ENCODE data around the gene TMEM205. TPM values are rescaled to one million over a fixed set of nuclear protein-coding genes. Genes with fewer than 3 reads are reported as not detected.
"Not testable (repeated sequence)": the region's sequence is repeated elsewhere in the genome, so short reads cannot be mapped to it uniquely, and the experiment has no call there.

Gene TMEM205
- total RNA-seq, 2 experiments from 2014 or later: 26.0 to 29.3 TPM

DNA sequence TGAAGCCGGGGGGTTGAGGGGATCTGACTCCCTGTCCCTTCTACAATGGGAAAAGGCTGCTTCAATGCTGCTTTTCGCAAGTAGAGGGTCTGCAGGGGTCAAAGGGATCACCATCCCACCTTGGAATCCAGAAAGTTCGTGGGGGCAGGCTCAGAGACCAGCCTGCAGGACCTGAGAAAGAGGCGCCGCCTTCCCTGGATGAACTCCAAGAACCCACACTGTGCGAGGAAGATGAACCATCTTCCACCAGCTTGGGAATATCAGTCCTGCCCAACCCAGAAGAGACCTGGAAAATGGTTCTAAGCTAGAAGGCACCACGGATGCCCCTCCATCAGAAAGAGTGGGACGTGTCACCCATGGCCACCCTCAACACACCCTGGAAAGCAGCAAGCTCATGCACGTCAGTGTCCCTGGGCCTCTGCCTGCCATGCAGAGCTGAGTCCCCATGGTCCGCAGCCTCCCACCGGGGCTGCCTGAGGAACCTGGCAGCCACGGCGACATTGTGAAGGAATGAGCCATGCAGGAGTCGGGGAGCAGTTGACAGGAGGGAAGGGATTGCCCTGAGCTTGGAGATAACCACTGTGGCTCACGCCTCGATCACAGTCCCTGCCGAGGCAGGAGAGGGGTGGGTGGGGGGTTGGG, 21.2 kb downstream of the TMEM205 start:
- CTCF ChIA-PET: interaction anchor here (1.0 to 1.3 kb wide), 2 partner anchors 20 to 110 kb away, joined by 3 to 4 read pairs; partner anchors contain the start of genes ODAD3 and PRKCSH
- POLR2A ChIA-PET: interaction anchor here (0.5 kb wide), 1 partner anchor 63 kb away, joined by 3 read pairs; no protein-coding TSS in a partner anchor

DNA sequence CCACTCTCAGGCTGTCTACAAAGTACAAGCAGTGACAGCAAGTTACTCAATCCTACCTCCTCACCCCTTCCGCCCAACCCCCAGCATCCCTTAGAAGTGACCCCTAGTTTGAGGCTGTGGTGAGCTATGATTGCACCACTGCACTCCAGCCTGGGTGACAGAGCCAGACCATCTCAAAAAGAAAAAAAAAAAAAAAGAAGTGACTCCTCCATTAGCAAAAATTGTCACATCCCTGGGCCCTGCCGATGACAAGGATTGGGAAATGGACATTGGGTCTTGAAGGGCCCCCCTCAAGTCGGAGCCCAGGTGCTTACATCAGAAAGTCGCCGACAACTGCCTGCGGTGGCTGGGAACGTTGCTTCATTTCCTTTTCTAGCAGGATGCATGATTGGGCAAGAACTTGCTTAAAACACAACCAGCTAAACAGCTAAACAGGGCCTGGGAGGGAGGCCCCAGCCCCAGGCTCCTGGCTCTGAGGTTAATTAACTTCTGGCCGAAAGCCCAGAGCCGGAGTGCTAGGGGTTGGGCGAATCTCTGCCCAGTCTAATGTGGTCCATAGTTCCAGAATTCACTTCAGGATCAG, 21.9 kb downstream of the TMEM205 start:
- ChIA-PET CTCF (interaction anchor here (1.0 to 1.3 kb wide), 2 partner anchors 20 to 111 kb away, joined by 3 to 4 read pairs; partner anchors contain the start of genes ODAD3 and PRKCSH), POLR2A (interaction anchor here (0.9 to 1.2 kb wide), 2 partner anchors 22 to 57 kb away, joined by 3 to 4 read pairs; partner anchors contain the start of genes CCDC159 and TMEM205)

DNA sequence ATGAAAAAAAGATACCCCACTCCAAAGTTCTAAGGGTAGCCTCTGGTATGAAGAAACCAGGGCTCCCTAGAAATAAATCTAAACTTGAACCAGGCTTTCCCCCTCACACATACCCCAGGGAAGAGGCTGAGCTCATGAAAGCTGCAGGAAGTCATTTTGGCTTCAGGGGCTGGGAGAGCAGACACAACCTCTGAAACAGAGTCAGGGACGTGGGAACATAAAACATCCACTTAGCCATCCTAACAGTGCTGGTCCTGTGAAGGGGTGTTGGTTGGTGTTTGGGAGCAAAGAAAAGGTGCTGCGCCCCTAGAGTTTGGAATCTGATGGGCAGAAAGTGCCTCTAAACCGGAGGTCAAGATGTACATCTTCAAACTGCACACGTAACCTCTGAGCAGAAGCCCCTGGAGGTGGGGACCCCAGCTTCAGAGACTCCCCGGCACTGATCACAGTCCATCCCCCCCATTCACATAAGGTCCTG, 22.4 kb downstream of the TMEM205 start:
- POLR2A ChIA-PET: interaction anchor here (0.9 to 1.2 kb wide), 2 partner anchors 23 to 58 kb away, joined by 3 to 4 read pairs; partner anchors contain the start of genes CCDC159 and TMEM205
- CTCF ChIA-PET: no interaction called here

DNA sequence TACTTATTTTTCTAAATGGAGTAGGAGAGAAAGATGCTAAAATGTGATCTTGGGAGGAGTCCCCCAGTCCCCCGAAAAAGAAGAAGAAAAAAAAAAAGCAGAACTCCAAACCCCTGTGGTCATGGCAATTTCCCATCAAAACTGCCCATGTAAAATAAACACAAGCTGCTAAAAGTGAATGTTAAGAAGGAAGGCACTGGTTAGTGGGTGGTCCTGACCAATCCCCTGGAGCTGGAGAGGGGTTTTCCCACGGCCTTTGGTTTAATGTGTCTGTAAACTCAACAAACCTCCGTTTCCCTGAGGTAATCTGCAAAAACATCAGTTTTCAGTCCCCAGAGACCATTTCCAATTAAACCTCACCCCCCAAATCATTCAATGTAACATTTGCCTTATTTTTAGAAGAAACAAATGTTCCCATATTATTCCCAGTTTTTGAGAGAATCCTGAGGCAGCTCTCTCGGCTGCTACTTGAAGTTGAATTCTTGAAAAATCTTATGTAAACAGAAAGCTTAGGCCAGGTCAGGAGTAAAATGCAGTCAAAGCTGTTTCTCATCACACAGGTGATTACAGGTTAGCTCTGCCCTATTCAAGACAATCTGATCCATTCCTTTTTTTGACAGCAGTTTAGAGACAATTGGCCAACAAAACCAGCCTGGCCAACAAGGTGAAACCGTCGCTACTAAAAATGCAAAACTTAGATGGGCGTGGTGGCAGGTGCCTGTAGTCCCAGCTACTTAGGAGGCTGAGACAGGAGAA, 23.6 kb downstream of the TMEM205 start:
- CTCF ChIA-PET: interaction anchor here (0.7 to 1.0 kb wide), 2 partner anchors 52 to 1547 kb away, joined by 3 read pairs; partner anchors contain the start of gene SWSAP1
- POLR2A ChIA-PET: no interaction called here

DNA sequence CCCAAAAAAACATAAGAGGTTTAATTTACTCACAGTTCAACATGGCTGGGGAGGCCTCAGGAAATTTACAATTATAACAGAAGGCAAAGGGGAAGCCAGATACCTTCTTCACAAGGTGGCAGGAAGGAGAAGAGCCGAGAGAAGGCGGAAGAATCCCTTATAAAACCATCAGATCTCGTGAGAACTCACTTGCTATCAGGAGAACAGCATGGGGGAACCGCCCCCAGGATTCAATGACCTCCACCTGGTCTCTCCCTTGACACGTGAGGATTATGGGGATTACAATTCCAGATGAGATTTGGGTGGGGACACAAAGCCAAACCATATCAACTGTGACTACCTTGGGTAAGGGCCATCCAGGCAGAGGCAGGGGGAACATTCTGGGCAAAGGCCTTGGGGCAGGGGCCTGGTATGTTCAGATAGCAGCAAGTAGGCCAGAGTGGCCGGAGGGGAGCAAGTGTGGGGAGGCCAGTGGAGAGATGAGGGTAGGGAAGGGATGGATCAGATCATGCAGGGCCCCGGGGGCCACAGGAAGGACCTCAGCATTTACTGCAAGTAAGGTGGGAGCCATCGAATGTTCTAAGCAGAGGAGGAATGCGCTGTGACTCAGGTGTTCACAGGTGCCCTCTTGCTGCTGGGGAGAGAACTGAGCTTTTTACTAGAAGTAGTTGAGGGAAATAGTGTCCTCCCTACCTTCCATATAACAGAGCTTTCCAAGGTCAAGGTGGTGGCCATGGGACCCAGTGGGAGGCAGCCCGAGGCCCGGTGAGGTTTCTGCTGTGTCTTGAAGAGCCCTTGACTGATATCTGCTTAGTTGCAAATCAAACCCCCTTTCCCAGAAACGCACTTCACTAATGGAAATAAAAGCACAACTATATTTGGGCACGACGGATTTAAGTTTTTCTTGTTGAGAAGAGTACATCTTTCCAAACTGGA, 24.6 kb downstream of the TMEM205 start:
- CTCF ChIA-PET: interaction anchor here (1.0 kb wide), 1 partner anchor 53 kb away, joined by 3 read pairs; the partner anchor contains the start of gene SWSAP1
- POLR2A ChIA-PET: no interaction called here

DNA sequence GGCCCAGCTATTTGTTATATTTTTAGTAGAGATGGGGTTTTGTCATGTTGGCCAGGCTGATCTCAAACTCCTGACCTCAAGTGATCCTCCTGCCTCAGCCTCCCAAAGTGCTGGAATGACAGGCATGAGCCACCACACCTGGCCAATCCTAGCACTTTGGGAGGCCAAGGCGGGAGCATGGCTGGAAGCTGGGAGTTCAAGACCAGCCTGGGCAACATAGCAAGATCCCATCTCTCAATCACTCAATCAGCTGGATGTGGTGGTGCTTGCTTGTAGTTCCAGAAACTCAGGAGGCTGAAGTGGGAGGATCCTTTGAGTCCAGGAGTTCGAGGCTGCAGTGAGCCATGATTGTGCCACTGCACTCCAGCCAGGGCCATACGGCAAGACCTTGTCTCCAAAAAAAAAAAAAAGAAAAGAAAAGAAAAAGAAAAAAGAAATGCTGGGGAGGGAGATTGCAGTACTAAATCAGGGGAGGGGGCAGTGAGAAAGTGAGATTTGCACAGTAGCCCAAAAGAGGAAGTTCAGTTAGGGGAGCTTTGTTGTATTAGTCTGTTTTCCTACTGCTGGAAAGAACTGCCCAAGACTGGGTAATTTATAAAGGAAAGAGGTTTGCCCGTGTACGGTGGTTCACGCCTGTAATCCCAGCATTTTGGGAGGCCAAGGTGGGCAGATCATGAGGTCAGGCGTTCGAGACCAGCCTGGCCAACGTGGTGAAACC, 25.6 kb downstream of the TMEM205 start:
- POLR2A ChIA-PET: not testable (repeated sequence)

DNA sequence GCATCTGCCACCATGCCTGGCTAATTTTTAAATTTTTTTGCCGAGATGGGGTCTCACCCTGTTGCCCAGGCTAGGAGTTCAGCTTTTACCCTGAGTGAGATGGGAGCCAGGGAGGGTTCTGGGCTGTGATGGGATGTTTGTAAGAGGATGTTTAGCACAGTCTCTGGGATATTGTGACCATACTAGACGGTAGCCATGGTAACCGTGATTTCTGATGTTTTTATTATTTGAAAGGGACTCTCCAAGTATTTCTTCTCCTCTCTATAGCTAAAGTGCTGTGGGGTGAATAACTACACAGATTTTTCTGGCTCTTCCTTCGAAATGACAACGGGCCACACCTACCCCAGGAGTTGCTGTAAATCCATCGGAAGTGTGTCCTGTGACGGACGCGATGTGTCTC, 39.7 kb downstream of the TMEM205 start:
- ChIA-PET POLR2A (no interaction called here), CTCF (no interaction called here)

More for the DNA sequence above, 25.6 kb downstream of the TMEM205 start:
- CTCF ChIA-PET: not testable (repeated sequence)

DNA sequence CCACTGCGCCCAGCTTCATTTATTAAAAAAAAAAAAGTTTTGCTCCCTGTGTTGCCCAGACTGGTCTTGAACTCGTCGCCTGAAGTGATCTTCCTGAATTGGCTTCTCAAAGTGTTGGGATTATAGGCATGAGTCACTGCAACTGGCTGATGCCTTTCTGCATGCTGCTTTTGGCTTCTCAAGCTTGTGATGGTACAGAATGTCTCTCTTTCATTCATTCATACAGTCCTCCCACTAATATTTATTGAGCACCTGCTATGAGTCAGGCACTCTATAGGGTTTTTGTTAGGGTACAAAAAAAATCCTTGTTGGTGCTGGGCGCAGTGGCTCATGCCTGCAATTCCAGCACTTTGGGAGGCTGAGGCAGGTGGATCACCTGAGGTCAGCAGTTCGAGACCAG, 41.1 kb downstream of the TMEM205 start:
- ChIA-PET POLR2A (no interaction called here), CTCF (no interaction called here)

DNA sequence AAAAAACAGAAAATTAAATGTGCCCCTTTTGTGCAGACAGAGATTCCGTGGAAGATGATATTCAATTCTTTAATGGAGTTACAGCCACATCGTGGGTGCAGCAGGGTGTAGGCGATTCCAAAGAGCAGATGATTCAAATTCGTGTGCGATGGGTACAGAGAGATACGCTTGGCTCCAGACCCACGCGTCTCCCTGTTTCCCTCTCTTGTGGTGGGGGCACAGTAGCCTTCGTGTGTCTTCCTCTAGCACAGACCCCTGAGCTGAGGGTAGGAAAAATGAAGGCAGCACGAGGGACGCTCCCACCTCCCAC, 45.3 kb downstream of the TMEM205 start:
- ChIA-PET CTCF (interaction anchor here (0.6 kb wide), 1 partner anchor 1087 kb away, joined by 4 read pairs; no protein-coding TSS in a partner anchor), POLR2A (interaction anchor here (0.6 kb wide), 1 partner anchor 95 kb away, joined by 10 read pairs; no protein-coding TSS in a partner anchor)

DNA sequence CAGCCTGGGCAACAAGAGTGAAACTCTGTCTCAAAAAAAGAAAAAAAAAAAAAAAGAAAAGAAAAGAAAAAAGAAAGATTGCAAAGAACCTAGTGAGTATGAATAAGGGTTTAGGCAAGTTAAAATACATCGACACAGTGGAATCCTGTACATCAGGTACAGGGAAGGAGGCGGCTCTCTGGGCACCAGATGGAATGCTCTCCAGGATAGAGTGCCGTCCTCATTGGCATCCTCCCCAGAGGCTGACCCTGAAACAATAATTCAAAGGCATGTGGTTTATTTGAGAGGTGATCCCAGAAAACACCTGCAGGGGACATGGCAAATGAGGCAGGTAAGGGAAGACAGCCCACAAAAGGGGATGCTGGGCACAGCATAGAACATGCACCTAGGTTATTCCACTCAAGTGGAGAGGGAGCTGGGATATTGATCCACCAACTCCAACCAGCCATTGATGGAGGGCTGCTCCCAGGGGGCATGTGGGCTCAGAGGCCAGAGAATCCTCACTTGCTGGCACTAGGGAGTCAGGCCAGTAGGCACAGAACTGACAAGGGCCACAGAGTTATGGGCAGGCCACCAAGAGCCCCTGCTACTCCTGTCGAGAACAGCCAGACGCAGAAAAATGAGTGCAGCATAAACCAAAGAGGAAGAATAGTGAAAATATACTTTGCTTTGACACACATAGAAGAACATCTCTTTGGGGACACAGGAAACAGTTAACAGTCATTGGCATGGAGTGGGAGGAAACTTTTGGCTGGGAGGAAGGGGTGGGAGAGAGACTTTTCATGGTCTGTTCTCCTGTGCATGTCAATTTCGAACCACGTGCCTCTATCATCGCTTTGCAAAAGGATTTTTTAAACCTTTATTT, 45.9 kb downstream of the TMEM205 start:
- CTCF ChIA-PET: no interaction called here

DNA sequence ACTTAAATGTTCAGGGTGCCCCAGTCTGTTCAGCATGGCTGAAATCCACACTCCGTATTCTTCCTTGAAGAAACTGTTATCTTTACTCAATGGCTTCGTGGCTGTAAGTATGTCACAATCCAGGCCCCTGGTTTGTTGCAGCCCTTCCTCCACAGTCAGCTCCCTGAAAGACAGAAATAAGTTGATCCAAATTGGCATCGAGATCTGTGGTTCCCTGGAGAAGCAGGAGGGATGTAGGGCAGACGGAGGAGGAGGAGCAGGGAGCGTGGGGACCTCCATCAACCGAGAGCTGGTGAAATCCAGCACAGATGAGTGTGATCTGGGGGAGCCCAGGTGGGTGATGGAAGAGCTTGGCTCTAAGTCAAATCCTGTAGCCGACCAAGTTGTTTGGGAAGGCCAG, 49.8 kb downstream of the TMEM205 start:
- CTCF ChIA-PET: no interaction called here
- POLR2A ChIA-PET: no interaction called here

More for the DNA sequence above, 45.9 kb downstream of the TMEM205 start:
- POLR2A ChIA-PET: no interaction called here

DNA sequence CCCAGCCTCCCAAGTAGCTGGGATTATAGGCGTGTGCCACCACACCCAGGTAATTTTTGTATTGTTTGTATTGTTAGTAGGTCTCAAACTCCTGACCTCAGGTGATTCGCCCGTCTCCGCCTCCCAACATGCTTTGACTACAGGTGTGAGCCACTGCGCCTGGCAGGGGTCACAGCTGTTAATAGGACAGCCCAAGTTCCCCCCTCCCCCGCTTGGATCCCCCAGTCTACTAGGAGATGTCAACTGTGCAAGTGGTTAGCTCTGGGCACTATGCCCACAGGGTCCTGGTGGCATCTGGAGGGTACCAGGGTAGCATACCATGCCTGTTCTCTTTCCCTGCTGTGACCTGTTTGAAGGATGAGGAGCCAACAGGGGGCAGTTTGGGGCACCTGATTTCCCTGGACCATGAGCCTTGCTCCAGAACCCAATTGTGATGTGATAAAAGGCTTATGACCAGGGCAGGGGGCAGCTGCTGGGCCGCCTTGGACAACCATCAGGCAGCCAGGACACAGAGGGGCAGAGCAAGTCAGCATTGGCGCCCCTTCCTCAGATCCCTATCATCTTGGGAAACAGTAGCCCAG, 50.3 kb downstream of the TMEM205 start, which contains the start of gene TSPAN16:
TSPAN16 (plus strand) TSS at position 496 of the 581 bp plus-strand sequence. CDS start 138 bp downstream, outside the sequence.
- ChIA-PET POLR2A (no interaction called here), CTCF (no interaction called here)

DNA sequence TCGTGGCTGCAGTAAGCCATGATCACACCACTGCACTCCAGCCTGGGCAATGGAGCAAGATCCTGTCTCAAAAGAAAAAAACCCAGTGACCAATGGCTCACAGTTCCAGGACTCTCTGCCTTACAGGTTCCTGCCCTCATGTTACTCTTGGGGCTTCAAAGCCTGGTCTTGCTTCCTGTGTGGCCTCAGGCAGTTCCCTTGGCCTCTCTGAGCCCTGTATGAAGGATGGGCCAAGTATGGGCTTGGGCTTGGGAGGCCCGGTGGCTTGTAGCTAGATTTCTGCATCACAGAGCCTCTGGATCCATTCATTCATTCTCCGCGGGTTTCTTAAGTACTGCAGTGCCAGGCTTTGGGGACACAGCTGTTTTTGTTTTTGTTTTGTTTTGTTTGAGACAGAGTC, 50.9 kb downstream of the TMEM205 start:
- CTCF ChIA-PET: no interaction called here
- POLR2A ChIA-PET: no interaction called here

DNA sequence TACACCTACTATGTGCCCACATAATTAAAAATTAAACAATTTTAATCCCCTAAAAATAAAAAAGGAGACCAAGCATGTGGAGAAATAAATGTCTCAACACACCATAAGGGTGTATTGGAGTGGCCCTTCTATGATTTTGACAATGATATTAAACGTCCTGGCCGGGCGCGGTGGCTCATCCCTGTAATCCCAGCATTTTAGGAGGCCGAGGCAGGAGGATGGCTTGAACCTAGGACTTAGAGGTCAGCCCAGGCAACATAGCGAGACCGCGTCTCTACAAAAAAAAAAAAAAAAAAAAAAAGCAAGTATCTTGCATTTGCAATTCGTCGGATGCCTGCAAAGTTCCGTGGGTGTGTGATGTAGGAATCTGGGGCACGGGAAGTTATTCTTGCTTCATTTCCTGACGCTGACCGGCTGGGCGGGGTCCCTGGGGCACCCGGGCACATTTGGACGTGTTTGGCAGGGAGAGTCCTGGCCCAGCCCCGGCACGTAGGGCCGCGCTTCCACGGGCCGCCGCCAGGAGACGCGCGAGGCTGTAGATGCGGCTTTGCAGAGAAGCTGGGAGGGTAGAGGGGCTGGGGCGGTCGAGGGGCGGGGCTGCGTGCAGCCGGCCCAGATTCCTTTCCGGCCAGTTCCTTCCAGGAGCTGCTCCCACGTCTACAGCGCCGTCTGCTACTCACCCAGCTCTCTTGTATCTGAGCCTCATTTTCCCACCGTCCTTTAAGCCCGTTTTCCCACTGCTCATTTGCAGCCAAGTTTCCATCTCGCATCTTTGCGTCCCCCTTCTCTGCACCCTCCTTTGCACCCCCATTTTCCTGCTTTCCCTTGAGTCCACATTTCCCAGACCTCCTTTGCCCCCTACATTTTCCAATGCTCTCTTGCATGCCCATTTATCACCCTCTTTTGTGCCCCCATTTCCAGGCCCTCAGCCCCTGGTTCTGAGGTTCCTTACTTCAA, 52.4 kb downstream of the TMEM205 start:
- CTCF ChIA-PET: interaction anchor here (0.5 to 1.1 kb wide), 12 partner anchors 8 to 1540 kb away, joined by 3 to 9 read pairs (median 3); partner anchors contain the start of gene RAB3D
- POLR2A ChIA-PET: interaction anchor here (0.7 kb wide), 2 partner anchors 88 to 187 kb away, joined by 6 to 10 read pairs; partner anchors contain the start of gene ELAVL3
